Transverse colon (tissue), 4 donors: ENCODE data around the gene SGPP2. TPM values are rescaled to one million over a fixed set of nuclear protein-coding genes. Genes with fewer than 3 reads are reported as not detected.
A peak's percentile ranks its signal among the peaks of the same experiment; 100 is the strongest.

ENCODE experiments used
- DNase-seq: peaks from one replicate; pipeline ENCODE4 v3.0.0-alpha.2; 2019
- H3K27ac ChIP-seq, 4 donors: fragments of 200-600 bp; sonication (generic); 2 replicates each; pipeline ENCODE4 v1.5.1; 2016 to 2018; ENCODE audit warnings: inconsistent platforms in 4 of 4
- H3K27me3 ChIP-seq: fragments of 200-600 bp; sonication (generic); 2 replicates; pipeline ENCODE4 v1.5.1; 2017; ENCODE audit warnings: inconsistent platforms
- H3K36me3 ChIP-seq, 4 donors: fragments of 200-600 bp; sonication (generic); 2 replicates each; pipeline ENCODE4 v1.5.1; 2017 to 2019; ENCODE audit warnings: inconsistent platforms in 4 of 4
- H3K4me1 ChIP-seq, 4 donors: fragments of 200-600 bp; sonication (generic); 2 replicates each; pipeline ENCODE4 v1.5.1; 2017 to 2020; ENCODE audit warnings: inconsistent platforms in 4 of 4
- H3K4me3 ChIP-seq, 4 donors: fragments of 200-600 bp; sonication (generic); 1 replicate in 1 of 4; 2 replicates in 3 of 4; pipeline versions ENCODE4 v1.5.1 to v1.6.1; 2017 to 2019; ENCODE audit warnings: inconsistent platforms in 4 of 4
- H3K9me3 ChIP-seq, 2 donors: fragments of 200-600 bp; sonication (generic); 2 replicates each; pipeline ENCODE4 v1.5.1; 2017 to 2019; ENCODE audit warnings: inconsistent platforms in 2 of 2
- CTCF ChIP-seq, 5 experiments: fragments of 200-600 bp in 3 of 5; fragments of 450-650 bp in 2 of 5; sonication (generic) in 3 of 5; IDR thresholded peaks; 1 replicate in 2 of 5; 2 replicates in 3 of 5; pipeline ENCODE4 v1.5.1; 2016 to 2017; ENCODE audit warnings: antibody characterized with exemption in 5 of 5, inconsistent platforms in 3 of 5, mild to moderate bottlenecking in 2 of 5, moderate library complexity in 1 of 5
- EP300 ChIP-seq: sonication (generic); formaldehyde crosslinking; IDR thresholded peaks from one replicate; pipeline ENCODE4 v1.6.1; 2017; ENCODE audit warnings: antibody characterized with exemption, low read depth
- POLR2A ChIP-seq: fragments of 450-650 bp; IDR thresholded peaks from one replicate; pipeline ENCODE4 v1.6.1; 2016; ENCODE audit warnings: antibody characterized with exemption, mild to moderate bottlenecking, moderate library complexity
- POLR2AphosphoS5 ChIP-seq, 3 donors: sonication (generic); formaldehyde crosslinking; IDR thresholded peaks; one replicate each; pipeline ENCODE4 v1.6.1; 2016; ENCODE audit warnings: antibody characterized with exemption in 3 of 3
- WGBS, 2 donors: methylation state at CpG; one replicate each; pipeline ENCODE4 v1.1.5; 2018; ENCODE audit warnings: low coverage in 1 of 2; 5-methylcytosine and 5-hydroxymethylcytosine counted together
- in situ Hi-C, 4 donors: fragments of 200-750 bp; cut with MboI; loops; one replicate each; pipeline versions ENCODE4 v1.15.0 to v1.15.1; 2017; ENCODE audit warnings: low sequenced_read_pairs in 3 of 4, low pct_ligation_motif_present in 1 of 4, low pct_unique_long_range_greater_than_20kb in 1 of 4
- intact Hi-C: fragments of 100-400 bp; cut with DNase I; formaldehyde crosslinking; loops from one replicate; pipeline ENCODE4 v1.15.1; 2023; ENCODE audit warnings: low total_unique reads
- total RNA-seq, 4 donors: library from RNA; depleted of rRNA; stranded (reverse); fragments of >200 nt; gene quantifications; one replicate each; pipeline ENCODE4 v1.1.0, GENCODE V29; 2016

SGPP2 gene
- total RNA-seq, 4 donors from 2014 or later = 26.5 to 56.5 (median 48.7) TPM

DNA sequence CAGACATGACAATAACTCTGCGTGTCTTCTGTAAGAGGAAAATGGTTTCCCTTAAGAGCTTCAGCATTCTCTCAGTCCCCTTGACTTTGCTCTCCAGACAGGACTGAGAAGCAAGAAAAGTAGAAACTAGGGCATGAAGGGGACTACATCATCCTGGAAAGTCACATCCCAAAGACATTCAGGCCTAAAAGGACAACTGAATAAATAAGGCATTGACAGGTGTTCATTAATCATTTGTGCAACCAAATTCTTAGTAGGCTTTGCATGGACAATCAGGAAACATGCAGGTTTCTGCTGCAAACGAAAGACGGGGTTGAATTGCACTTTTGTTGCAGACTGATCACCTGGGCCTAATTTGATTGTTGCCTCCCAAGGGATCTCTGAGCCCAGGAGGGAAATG, 1.2 kb upstream of the SGPP2 start:
- Histone ChIP-seq H3K9me3 (no peaks in the 10 kb centered on the region), H3K4me3 (no peak overlapping the region), H3K4me1 (peaks cover 0 to 22% (median 9%) of the 10 kb centered on the region in 4 donors), H3K27me3 (peaks cover 40% of the 10 kb centered on the region), H3K36me3 (no peaks in the 10 kb centered on the region), H3K27ac (no peak overlapping the region)
- TF ChIP-seq POLR2A (no peak), POLR2AphosphoS5 (IDR thresholded peaks at IDR 0.05) (no peak), EP300 (no peak), CTCF (IDR thresholded peaks at IDR 0.05) (no peak)
- WGBS, 2 donors = 63 to 71% methylated on average over 2 to 3 of the region's 3 CpGs
- no peak for DNase-seq
- intact Hi-C loops = no loop called here
- in situ Hi-C loops = no loop called here

GRCh38 chr2:222423632-222424275, 589 bp upstream of the SGPP2 start:
- Histone ChIP-seq H3K4me3 (peak overlapping the region; percentile 60 to 80 (median 68)), H3K27ac (peak overlapping the region; percentile 86 to 90 (median 89)), H3K4me1 (peaks cover 0 to 25% (median 12%) of the 10 kb centered on the region in 4 donors), H3K27me3 (peaks cover 40% of the 10 kb centered on the region), H3K36me3 (no peaks in the 10 kb centered on the region), H3K9me3 (no peaks in the 10 kb centered on the region)
- DNase-seq = no peak
- intact Hi-C loops = no loop called here
- WGBS, 2 donors = 14 to 16% methylated on average over 4 to 22 of the region's 23 CpGs
- TF ChIP-seq POLR2AphosphoS5 (IDR thresholded peaks at IDR 0.05) = no peak
- TF ChIP-seq EP300 = no peak
- no peak for TF ChIP-seq POLR2A
- TF ChIP-seq CTCF (IDR thresholded peaks at IDR 0.05) = no peak
- in situ Hi-C loops = no loop called here

DNA sequence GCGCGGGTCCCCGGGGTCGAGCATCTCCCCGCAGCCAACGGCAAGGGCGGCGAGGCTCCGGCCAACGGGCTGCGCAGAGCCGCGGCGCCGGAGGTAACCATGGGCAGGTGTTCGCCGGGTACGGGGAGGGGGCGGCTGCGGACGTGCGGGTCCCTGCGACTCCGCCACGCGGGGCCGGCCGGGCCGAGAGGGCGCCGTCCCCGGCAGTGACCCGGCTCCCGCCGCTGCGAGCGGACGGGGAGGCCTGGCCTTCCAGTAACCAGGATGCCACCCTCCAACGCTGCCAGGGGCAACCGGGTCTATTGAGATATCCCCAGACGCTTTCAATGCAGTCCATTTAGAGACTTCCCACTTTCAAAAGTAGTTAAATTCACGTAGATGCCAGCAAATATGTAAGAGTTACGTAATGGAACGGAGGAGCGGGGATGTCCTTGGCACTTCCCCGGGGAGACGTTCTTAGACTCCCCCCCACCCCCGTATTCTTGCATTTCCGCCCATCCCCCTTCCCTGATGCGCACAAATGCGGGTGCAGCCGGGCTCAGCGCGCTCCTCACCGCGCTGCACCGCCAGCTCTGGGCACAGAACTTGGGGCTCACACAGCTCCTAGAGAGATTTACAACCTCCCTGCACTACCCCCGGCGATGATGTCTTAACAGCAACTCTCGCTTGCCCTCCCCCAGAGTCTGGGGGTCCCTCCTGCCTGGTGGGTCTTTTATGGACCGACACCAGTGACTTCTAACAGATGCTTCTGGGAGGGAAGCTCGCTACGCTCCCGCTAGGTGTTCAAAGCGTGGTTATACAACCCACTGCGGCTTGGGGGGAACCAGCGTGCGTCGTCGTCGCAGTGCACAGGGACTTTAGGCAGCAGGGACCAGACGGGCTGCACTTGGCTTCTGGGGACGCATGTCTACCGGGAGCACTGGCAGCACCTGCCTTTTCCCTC, 657 bp downstream of the SGPP2 start:
- intact Hi-C loops (no loop called here), in situ Hi-C loops (no loop called here)
- Histone ChIP-seq H3K9me3 (no peaks in the 10 kb centered on the region), H3K27ac (peak overlapping the region; percentile 86 to 90 (median 89)), H3K4me1 (peaks cover 0 to 30% (median 13%) of the 10 kb centered on the region in 4 donors), H3K36me3 (no peaks in the 10 kb centered on the region), H3K27me3 (peaks cover 40% of the 10 kb centered on the region), H3K4me3 (peak overlapping the region; percentile 60 to 80 (median 68))
- WGBS, 2 donors = 14 to 16% methylated on average over 16 to 53 of the region's 74 CpGs
- DNase-seq = peak; percentile 43
- TF ChIP-seq EP300 (no peak), POLR2A (no peak), POLR2AphosphoS5 (IDR thresholded peaks at IDR 0.05) (no peak), CTCF (IDR thresholded peaks at IDR 0.05) (no peak)

GRCh38 chr2:222427646-222428301, 3.4 kb downstream of the SGPP2 start:
- Histone ChIP-seq H3K4me3 (peak overlapping the region in 1 of 4 donors; percentile 15), H3K27ac (peak overlapping the region; percentile 86 to 90 (median 89))

More at GRCh38 chr2:222427646-222428301, 3.4 kb downstream of the SGPP2 start:
- WGBS, 2 donors = 29 to 52% methylated on average over 2 to 3 of the region's 3 CpGs
- Histone ChIP-seq H3K9me3 (no peaks in the 10 kb centered on the region), H3K4me1 (peaks cover 0 to 50% (median 23%) of the 10 kb centered on the region in 4 donors), H3K36me3 (no peaks in the 10 kb centered on the region), H3K27me3 (peaks cover 27% of the 10 kb centered on the region)
- intact Hi-C loops (no loop called here), in situ Hi-C loops (no loop called here)
- peak; percentile 63 for DNase-seq
- TF ChIP-seq EP300 = peak; percentile 2
- peak in 2 of 3 donors; percentile 25 to 56 for TF ChIP-seq POLR2AphosphoS5 (IDR thresholded peaks at IDR 0.05)
- TF ChIP-seq POLR2A = peak; percentile 44
- no peak for TF ChIP-seq CTCF (IDR thresholded peaks at IDR 0.05)
